Measurements from ENCODE around the gene OR2V1.
"Not testable (repeated sequence)": the region's sequence is repeated elsewhere in the genome, so short reads cannot be mapped to it uniquely, and the experiment has no call there.

The OR2V1 gene

DNA sequence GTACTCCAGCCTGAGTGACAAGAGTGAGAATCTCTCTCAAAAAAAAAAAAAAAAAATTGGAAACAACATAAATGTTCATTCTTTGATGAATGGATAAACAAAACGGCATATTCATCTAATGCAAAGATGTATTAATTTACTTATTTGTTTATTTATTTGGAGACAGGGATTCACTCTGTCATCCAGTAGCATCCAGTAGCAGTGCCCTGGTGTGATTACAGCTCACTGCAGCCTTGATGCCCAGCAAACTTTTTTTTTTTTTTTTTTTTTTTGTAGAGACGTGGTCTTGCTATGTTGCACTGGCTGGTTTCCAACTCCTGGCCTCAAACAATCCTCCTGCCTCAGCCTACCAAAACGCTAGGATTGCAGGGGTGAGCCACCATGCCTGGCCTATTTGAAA, 40.8 kb upstream of the OR2V1 start:
- Histone ChIP-seq H3K36me3 (no peaks in the 10 kb centered on the region), H3K27ac (no peak overlapping the region), H3K9me3 (no peaks in the 10 kb centered on the region), H3K4me1 (ENCODE audit: control insufficient read depth in 1 of 2, insufficient read depth in 1 of 2, low read depth in 1 of 2, low read length in 1 of 2) (peaks cover 17 to 18% of the 10 kb centered on the region in 2 experiments), H3K4me3 (ENCODE audit: low read depth in 1 of 2, low read length in 1 of 2) (no peak overlapping the region), H3K27me3 (peaks cover 100% of the 10 kb centered on the region)
- TF ChIP-seq, protein P1, sequence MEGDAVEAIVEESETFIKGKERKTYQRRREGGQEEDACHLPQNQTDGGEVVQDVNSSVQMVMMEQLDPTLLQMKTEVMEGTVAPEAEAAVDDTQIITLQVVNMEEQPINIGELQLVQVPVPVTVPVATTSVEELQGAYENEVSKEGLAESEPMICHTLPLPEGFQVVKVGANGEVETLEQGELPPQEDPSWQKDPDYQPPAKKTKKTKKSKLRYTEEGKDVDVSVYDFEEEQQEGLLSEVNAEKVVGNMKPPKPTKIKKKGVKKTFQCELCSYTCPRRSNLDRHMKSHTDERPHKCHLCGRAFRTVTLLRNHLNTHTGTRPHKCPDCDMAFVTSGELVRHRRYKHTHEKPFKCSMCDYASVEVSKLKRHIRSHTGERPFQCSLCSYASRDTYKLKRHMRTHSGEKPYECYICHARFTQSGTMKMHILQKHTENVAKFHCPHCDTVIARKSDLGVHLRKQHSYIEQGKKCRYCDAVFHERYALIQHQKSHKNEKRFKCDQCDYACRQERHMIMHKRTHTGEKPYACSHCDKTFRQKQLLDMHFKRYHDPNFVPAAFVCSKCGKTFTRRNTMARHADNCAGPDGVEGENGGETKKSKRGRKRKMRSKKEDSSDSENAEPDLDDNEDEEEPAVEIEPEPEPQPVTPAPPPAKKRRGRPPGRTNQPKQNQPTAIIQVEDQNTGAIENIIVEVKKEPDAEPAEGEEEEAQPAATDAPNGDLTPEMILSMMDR (IDR thresholded peaks at IDR 0.05): no peak

DNA sequence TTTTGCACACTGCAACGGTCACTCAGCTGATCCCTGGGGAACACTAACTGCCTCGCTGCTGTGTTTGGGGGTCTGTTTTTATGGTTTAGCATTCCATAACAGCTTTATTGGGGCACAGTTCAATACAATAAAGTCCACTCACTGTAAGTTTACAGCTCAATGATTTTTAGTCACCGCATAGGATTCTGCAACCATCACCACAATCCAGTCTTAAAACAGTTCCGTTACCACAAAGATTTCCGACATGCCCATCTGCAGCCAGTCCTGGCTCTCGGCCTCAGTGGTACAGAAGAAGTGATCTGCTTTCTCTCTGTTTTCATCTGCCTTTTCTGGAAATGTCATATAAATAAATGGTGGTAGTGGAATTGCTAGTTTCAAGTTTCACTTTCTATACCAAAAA, 40.0 kb upstream of the OR2V1 start:
- Histone ChIP-seq H3K9me3 (no peaks in the 10 kb centered on the region), H3K27ac (no peak overlapping the region), H3K4me1 (ENCODE audit: control insufficient read depth in 1 of 2, insufficient read depth in 1 of 2, low read depth in 1 of 2, low read length in 1 of 2) (peaks cover 17 to 18% of the 10 kb centered on the region in 2 experiments), H3K36me3 (no peaks in the 10 kb centered on the region), H3K4me3 (ENCODE audit: low read depth in 1 of 2, low read length in 1 of 2) (no peak overlapping the region), H3K27me3 (peaks cover 100% of the 10 kb centered on the region)
- TF ChIP-seq, protein P1 (IDR thresholded peaks at IDR 0.05): no peak

DNA sequence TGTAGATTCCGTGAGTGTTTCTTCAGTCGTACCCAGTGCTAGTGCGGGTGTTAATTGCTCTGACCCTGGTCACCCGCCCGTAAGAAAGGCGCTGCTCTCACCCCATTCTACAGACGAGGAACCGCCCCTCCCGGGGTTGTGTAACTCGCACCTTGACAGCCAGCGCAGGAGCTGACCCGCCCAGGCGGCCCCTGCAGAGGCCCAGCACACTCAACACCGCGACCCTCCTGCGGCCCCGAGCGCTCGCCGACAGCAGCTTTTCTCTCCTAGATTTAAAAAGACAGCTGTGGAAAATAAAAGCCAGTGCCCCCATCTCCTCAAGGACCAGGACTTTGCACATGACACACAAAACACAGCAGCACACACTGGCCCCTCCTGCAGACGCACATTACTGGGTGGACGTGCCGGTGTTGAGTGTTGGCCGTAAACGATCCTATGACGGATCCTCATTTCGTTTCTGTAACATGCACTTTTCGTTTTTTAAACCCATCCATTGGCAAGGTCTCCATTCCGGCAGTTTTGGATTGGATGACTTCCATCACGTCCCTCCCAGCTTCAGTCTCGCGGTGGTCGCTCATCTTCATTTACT, 39.4 kb upstream of the OR2V1 start:
- Histone ChIP-seq H3K4me1 (ENCODE audit: control insufficient read depth in 1 of 2, insufficient read depth in 1 of 2, low read depth in 1 of 2, low read length in 1 of 2) (peaks cover 17 to 18% of the 10 kb centered on the region in 2 experiments), H3K27me3 (peaks cover 100% of the 10 kb centered on the region), H3K36me3 (no peaks in the 10 kb centered on the region), H3K9me3 (no peaks in the 10 kb centered on the region), H3K27ac (no peak overlapping the region), H3K4me3 (ENCODE audit: low read depth in 1 of 2, low read length in 1 of 2) (no peak overlapping the region)
- TF ChIP-seq, protein P1 (IDR thresholded peaks at IDR 0.05): no peak

DNA sequence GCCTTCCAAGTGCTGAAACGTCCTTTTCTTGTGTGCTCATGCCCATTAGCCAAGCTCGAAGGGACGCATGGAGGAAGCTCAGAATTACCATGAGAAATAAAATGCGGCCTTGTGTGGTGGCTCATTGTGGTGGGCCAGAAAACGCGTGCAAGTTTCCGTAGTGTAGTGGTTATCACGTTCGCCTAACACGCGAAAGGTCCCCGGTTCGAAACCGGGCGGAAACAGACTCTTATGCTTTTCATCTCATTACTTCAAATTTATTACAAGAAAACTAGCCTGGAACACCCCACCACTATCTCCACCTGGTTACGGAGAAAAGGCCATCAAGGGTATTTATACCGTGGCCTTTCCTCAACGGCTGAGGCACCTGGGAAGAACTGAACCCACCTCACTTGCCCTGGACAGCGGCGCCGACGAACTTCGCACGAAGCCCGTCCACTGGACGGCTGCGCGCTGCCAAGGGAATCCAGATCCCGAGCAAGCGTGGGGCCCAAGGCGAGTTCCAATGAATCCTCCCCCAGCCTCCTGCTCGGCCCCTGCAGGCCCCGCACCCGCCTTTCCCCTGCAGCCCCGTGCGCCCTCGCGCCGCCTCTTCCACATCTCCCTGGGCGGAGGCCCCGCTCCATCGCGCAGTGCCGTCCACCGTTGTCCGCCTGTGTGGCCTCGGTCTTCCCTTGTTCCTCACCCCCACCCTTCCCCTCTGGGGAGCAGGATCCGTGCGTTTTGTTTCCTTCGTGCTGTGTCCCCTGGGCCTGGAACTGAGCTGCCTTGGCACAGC, 38.7 kb upstream of the OR2V1 start:
- not testable (repeated sequence) for H3K4me3 ChIP-seq (ENCODE audit: low read depth in 1 of 2, low read length in 1 of 2); H3K9me3 ChIP-seq; H3K27ac ChIP-seq; H3K36me3 ChIP-seq
- Histone ChIP-seq H3K4me1 (ENCODE audit: control insufficient read depth in 1 of 2, insufficient read depth in 1 of 2, low read depth in 1 of 2, low read length in 1 of 2) (peaks cover 17 to 18% of the 10 kb centered on the region in 2 experiments), H3K27me3 (peaks cover 100% of the 10 kb centered on the region)

DNA sequence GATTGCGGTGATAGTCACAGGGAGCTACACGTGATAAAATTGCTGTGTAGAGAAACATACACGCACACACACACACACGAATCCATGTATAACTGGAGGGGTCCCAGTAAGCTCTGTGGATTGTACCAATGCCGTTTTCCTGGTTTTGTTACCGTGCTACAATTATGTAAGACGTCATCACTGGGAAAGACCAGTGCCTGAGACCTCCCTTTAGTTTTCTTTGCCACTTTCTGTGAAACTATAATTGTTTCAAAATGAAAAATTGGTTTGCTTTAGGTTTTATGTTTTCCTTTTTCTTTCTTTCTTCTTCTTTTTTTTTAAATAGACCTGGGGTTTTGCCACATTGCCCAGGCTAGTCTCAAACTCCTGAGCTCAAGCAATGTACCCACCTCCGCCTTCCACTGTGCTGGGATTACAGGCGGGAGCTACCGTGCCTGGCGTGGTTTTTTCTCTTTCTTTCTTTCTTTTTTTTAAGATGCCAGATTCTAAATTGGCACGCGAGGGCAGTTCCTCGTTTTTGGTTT, 37.7 kb upstream of the OR2V1 start:
- peaks cover 17% of the 10 kb centered on the region in 2 experiments for H3K4me1 ChIP-seq (ENCODE audit: control insufficient read depth in 1 of 2, insufficient read depth in 1 of 2, low read depth in 1 of 2, low read length in 1 of 2)

More for the DNA sequence above, 37.7 kb upstream of the OR2V1 start:
- H3K27ac ChIP-seq: no peak overlapping the region
- TF ChIP-seq, protein P1 (IDR thresholded peaks at IDR 0.05): no peak
- no peak overlapping the region for H3K4me3 ChIP-seq (ENCODE audit: low read depth in 1 of 2, low read length in 1 of 2)
- H3K36me3 ChIP-seq: no peaks in the 10 kb centered on the region
- H3K27me3 ChIP-seq: peaks cover 100% of the 10 kb centered on the region
- no peaks in the 10 kb centered on the region for H3K9me3 ChIP-seq

Measured in neutrophil (primary cell).